Liver (tissue), 3 donors: ENCODE measurements around the gene OR4M1.
"Not testable (repeated sequence)": the region's sequence is repeated elsewhere in the genome, so short reads cannot be mapped to it uniquely, and the experiment has no call there.

Source experiments
- CTCF ChIP-seq: fragments of 150-350 bp; IDR thresholded peaks from 2 replicates; pipeline ENCODE4 v1.5.1; 2017; ENCODE audit warnings: improper control_type of control experiment, low read depth, low read length; ENCODE audit not compliant: missing input control
- EGR1 ChIP-seq, 2 donors: IDR thresholded peaks; 2 replicates each; pipeline ENCODE4 v1.6.1; 2016 to 2018; ENCODE audit warnings: antibody characterized with exemption in 2 of 2, low read depth in 2 of 2
- FOXA2 ChIP-seq: IDR thresholded peaks from 2 replicates; pipeline ENCODE4 v1.6.1; 2016; ENCODE audit warnings: antibody characterized with exemption
- GABPA ChIP-seq, 2 donors: IDR thresholded peaks in 1 of 2; conservative IDR thresholded peaks in 1 of 2; 2 replicates each; pipeline ENCODE4 v1.6.1; 2016; ENCODE audit warnings: antibody characterized with exemption in 2 of 2, mild to moderate bottlenecking in 1 of 2, moderate library complexity in 1 of 2
- JUND ChIP-seq, 2 donors: IDR thresholded peaks; 2 replicates each; pipeline ENCODE4 v1.6.1; 2016; ENCODE audit warnings: antibody characterized with exemption in 2 of 2
- MAX ChIP-seq: IDR thresholded peaks from 2 replicates; pipeline ENCODE4 v1.6.1; 2016; ENCODE audit warnings: antibody characterized with exemption
- RAD21 ChIP-seq, 2 donors: IDR thresholded peaks; 2 replicates each; pipeline ENCODE4 v1.6.1; 2016; ENCODE audit warnings: antibody characterized with exemption in 2 of 2, mild to moderate bottlenecking in 2 of 2
- REST ChIP-seq: IDR thresholded peaks from 2 replicates; pipeline ENCODE4 v1.6.1; 2016; ENCODE audit warnings: antibody characterized with exemption, mild to moderate bottlenecking
- SP1 ChIP-seq: IDR thresholded peaks from 2 replicates; pipeline ENCODE4 v1.6.1; 2018; ENCODE audit warnings: antibody characterized with exemption, mild to moderate bottlenecking
- TAF1 ChIP-seq: conservative IDR thresholded peaks from 2 replicates; pipeline ENCODE4 v1.6.1; 2016; ENCODE audit warnings: antibody characterized with exemption, mild to moderate bottlenecking
- ZBTB33 ChIP-seq: IDR thresholded peaks from 2 replicates; pipeline ENCODE4 v1.6.1; 2016; ENCODE audit warnings: antibody characterized with exemption
- donor health status: healthy.
- donor health status: healthy.

- TF ChIP-seq EGR1 (IDR thresholded peaks at IDR 0.05; ENCODE audit: low read depth in 2 of 2); CTCF; JUND (IDR thresholded peaks at IDR 0.05); RAD21 (IDR thresholded peaks at IDR 0.05); MAX; FOXA2; SP1; REST; GABPA (IDR thresholded peaks at IDR 0.05 in 1 of 2, conservative IDR thresholded peaks at IDR 0.05 in 1 of 2); ZBTB33; TAF1: not testable (repeated sequence)
These were observed 1.8 kb upstream of the OR4M1 start for GRCh38 chr14:19771491-19771890.
